Activated naive CD4-positive, alpha-beta T cell treated with anti-CD3 and anti-CD28 coated beads for 36 hours (primary cell): ENCODE results near the gene HLCS. TPM values are rescaled to one million over a fixed set of nuclear protein-coding genes. Genes with fewer than 3 reads are reported as not detected.

Source experiments
- CTCF ChIA-PET: fragments of 350-600 bp; sonication (Branson Sonifier 250); formaldehyde crosslinking; loops from one replicate; lab custom pipeline; 2021; ENCODE audit warnings: antibody characterized with exemption; lab: Charles Lee
- DNase-seq: peaks from one replicate; pipeline ENCODE4 v3.0.0-alpha.2; 2020
- H3K27ac Mint-ChIP-seq: one replicate; pipeline ENCODE4 v1.8.0; 2021; ENCODE audit warnings: mild to moderate bottlenecking, mixed read lengths
- H3K27me3 Mint-ChIP-seq: one replicate; pipeline ENCODE4 v1.8.0; 2021; ENCODE audit warnings: low read depth, mixed read lengths
- H3K36me3 Mint-ChIP-seq: one replicate; pipeline ENCODE4 v1.8.0; 2021; ENCODE audit warnings: low read depth, mixed read lengths
- H3K4me1 Mint-ChIP-seq: one replicate; pipeline ENCODE4 v1.8.0; 2021; ENCODE audit warnings: low read depth, mixed read lengths
- H3K4me3 Mint-ChIP-seq: one replicate; pipeline ENCODE4 v1.8.0; 2021; ENCODE audit warnings: mild to moderate bottlenecking, moderate library complexity, mixed read lengths
- H3K9me3 Mint-ChIP-seq: one replicate; pipeline ENCODE4 v1.8.0; 2021; ENCODE audit warnings: mixed read lengths
- intact Hi-C: fragments of 100-400 bp; cut with micrococcal nuclease; formaldehyde crosslinking; loops from one replicate; pipeline ENCODE4 v1.15.1; 2023
- total RNA-seq, 2 experiments: library from RNA; stranded (reverse); gene quantifications; one replicate each; pipeline ENCODE4 v1.2.3, GENCODE V29; 2021

Gene HLCS
- total RNA-seq, 2 experiments from 2014 or later: 12.5 to 12.6 TPM

GRCh38 chr21:36785615-36786014 is 180.9 kb downstream of the HLCS start:
- H3K4me1 Mint-ChIP-seq: peaks cover 3% of the 10 kb centered on the region
- H3K27me3 Mint-ChIP-seq: no peaks in the 10 kb centered on the region
- no peak overlapping the region for H3K4me3 Mint-ChIP-seq
- CTCF ChIA-PET: no interaction called here
- H3K36me3 Mint-ChIP-seq: no peaks in the 10 kb centered on the region
- no peaks in the 10 kb centered on the region for H3K9me3 Mint-ChIP-seq
- DNase-seq: no peak
- H3K27ac Mint-ChIP-seq: no peak overlapping the region
- intact Hi-C loops: no loop called here

GRCh38 chr21:36784947-36785346 is 181.5 kb downstream of the HLCS start:
- Mint-ChIP-seq H3K4me1 (peaks cover 3% of the 10 kb centered on the region), H3K36me3 (peaks cover under 1% of the 10 kb centered on the region), H3K27ac (no peak overlapping the region), H3K9me3 (no peaks in the 10 kb centered on the region), H3K4me3 (no peak overlapping the region), H3K27me3 (no peaks in the 10 kb centered on the region)
- DNase-seq: no peak
- CTCF ChIA-PET: no interaction called here
- intact Hi-C loops: no loop called here

- CTCF ChIA-PET: interaction anchor here (1.0 to 1.4 kb wide), 2 partner anchors 10 to 71 kb away, joined by 4 read pairs; no protein-coding TSS in a partner anchor
- no peak overlapping the region for H3K4me3 Mint-ChIP-seq
These were observed 182.7 kb downstream of the HLCS start for GRCh38 chr21:36783612-36784374.

GRCh38 chr21:36780861-36781260 is 185.6 kb downstream of the HLCS start:
- Mint-ChIP-seq H3K27me3 (no peaks in the 10 kb centered on the region), H3K36me3 (peaks cover 2% of the 10 kb centered on the region), H3K27ac (no peak overlapping the region), H3K9me3 (no peaks in the 10 kb centered on the region), H3K4me3 (no peak overlapping the region), H3K4me1 (peaks cover 3% of the 10 kb centered on the region)
- CTCF ChIA-PET: no interaction called here
- no peak for DNase-seq
- intact Hi-C loops: no loop called here

More at GRCh38 chr21:36783612-36784374, 182.7 kb downstream of the HLCS start:
- no peaks in the 10 kb centered on the region for H3K27me3 Mint-ChIP-seq
- peaks cover 2% of the 10 kb centered on the region for H3K36me3 Mint-ChIP-seq
- H3K27ac Mint-ChIP-seq: no peak overlapping the region
- DNase-seq: no peak
- intact Hi-C loops: no loop called here
- H3K9me3 Mint-ChIP-seq: no peaks in the 10 kb centered on the region
- peaks cover 3% of the 10 kb centered on the region for H3K4me1 Mint-ChIP-seq

GRCh38 chr21:36776981-36777617 is 189.4 kb downstream of the HLCS start:
- intact Hi-C loops: no loop called here
- Mint-ChIP-seq H3K4me1 (peaks cover 3% of the 10 kb centered on the region), H3K27ac (no peak overlapping the region), H3K36me3 (peaks cover 2% of the 10 kb centered on the region), H3K27me3 (no peaks in the 10 kb centered on the region), H3K9me3 (no peaks in the 10 kb centered on the region), H3K4me3 (no peak overlapping the region)
- CTCF ChIA-PET: interaction anchor here (0.6 kb wide), 1 partner anchor 278 kb away, joined by 4 read pairs; no protein-coding TSS in a partner anchor
- no peak for DNase-seq

- Mint-ChIP-seq H3K4me1 (no peaks in the 10 kb centered on the region), H3K27me3 (no peaks in the 10 kb centered on the region), H3K36me3 (no peaks in the 10 kb centered on the region), H3K9me3 (no peaks in the 10 kb centered on the region), H3K4me3 (no peak overlapping the region), H3K27ac (no peak overlapping the region)
- intact Hi-C loops: no loop called here
- DNase-seq: no peak
- CTCF ChIA-PET: interaction anchor here (1.0 kb wide), 1 partner anchor 9 kb away, joined by 4 read pairs; no protein-coding TSS in a partner anchor
These were observed 192.5 kb downstream of the HLCS start for GRCh38 chr21:36773995-36774394.

GRCh38 chr21:36773117-36773516 is 193.4 kb downstream of the HLCS start:
- intact Hi-C loops: no loop called here
- Mint-ChIP-seq H3K27me3 (no peaks in the 10 kb centered on the region), H3K9me3 (no peaks in the 10 kb centered on the region), H3K4me1 (no peaks in the 10 kb centered on the region), H3K27ac (no peak overlapping the region), H3K4me3 (no peak overlapping the region), H3K36me3 (no peaks in the 10 kb centered on the region)
- DNase-seq: no peak
- CTCF ChIA-PET: no interaction called here

GRCh38 chr21:36769051-36769839 is 197.2 kb downstream of the HLCS start:
- Mint-ChIP-seq H3K27me3 (no peaks in the 10 kb centered on the region), H3K4me3 (no peak overlapping the region), H3K4me1 (no peaks in the 10 kb centered on the region), H3K36me3 (no peaks in the 10 kb centered on the region), H3K9me3 (no peaks in the 10 kb centered on the region), H3K27ac (no peak overlapping the region)
- intact Hi-C loops: no loop called here
- DNase-seq: no peak
- CTCF ChIA-PET: no interaction called here

GRCh38 chr21:36768496-36768895 is 198.0 kb downstream of the HLCS start:
- no peak overlapping the region for H3K4me3 Mint-ChIP-seq
- no peak for DNase-seq
- no peaks in the 10 kb centered on the region for H3K27me3 Mint-ChIP-seq
- no peaks in the 10 kb centered on the region for H3K4me1 Mint-ChIP-seq
- CTCF ChIA-PET: no interaction called here
- H3K36me3 Mint-ChIP-seq: peaks cover 3% of the 10 kb centered on the region
- intact Hi-C loops: no loop called here
- H3K9me3 Mint-ChIP-seq: no peaks in the 10 kb centered on the region
- H3K27ac Mint-ChIP-seq: no peak overlapping the region

- Mint-ChIP-seq H3K9me3 (no peaks in the 10 kb centered on the region), H3K4me3 (no peak overlapping the region), H3K27me3 (no peaks in the 10 kb centered on the region), H3K36me3 (peaks cover 4% of the 10 kb centered on the region), H3K4me1 (no peaks in the 10 kb centered on the region), H3K27ac (no peak overlapping the region)
- no peak for DNase-seq
- CTCF ChIA-PET: no interaction called here
- intact Hi-C loops: no loop called here
These were observed 199.4 kb downstream of the HLCS start for GRCh38 chr21:36767096-36767495.

- Mint-ChIP-seq H3K27ac (no peak overlapping the region), H3K4me3 (no peak overlapping the region), H3K27me3 (no peaks in the 10 kb centered on the region), H3K36me3 (peaks cover 4% of the 10 kb centered on the region), H3K4me1 (no peaks in the 10 kb centered on the region), H3K9me3 (no peaks in the 10 kb centered on the region)
- CTCF ChIA-PET: no interaction called here
- intact Hi-C loops: no loop called here
- DNase-seq: no peak
These were observed 200.0 kb downstream of the HLCS start for GRCh38 chr21:36766511-36766910.

GRCh38 chr21:36765229-36765628 is 201.2 kb downstream of the HLCS start:
- Mint-ChIP-seq H3K9me3 (no peaks in the 10 kb centered on the region), H3K36me3 (peaks cover 4% of the 10 kb centered on the region), H3K27ac (no peak overlapping the region), H3K4me3 (no peak overlapping the region), H3K27me3 (no peaks in the 10 kb centered on the region), H3K4me1 (no peaks in the 10 kb centered on the region)
- intact Hi-C loops: no loop called here
- no peak for DNase-seq
- CTCF ChIA-PET: no interaction called here
